Gastrocnemius medialis (tissue), 4 donors: ENCODE measurements around the gene KIRREL2.

Experiments used
- CTCF ChIP-seq, 5 experiments: fragments of 450-650 bp in 3 of 5; fragments of 200-600 bp in 2 of 5; sonication (generic) in 2 of 5; IDR thresholded peaks in 4 of 5; conservative IDR thresholded peaks in 1 of 5; 1 replicate in 4 of 5; 2 replicates in 1 of 5; pipeline ENCODE4 v1.5.1; 2016 to 2019; ENCODE audit warnings: antibody characterized with exemption in 5 of 5, mild to moderate bottlenecking in 3 of 5, moderate library complexity in 3 of 5
- POLR2A ChIP-seq, 2 donors: fragments of 450-650 bp; IDR thresholded peaks; one replicate each; pipeline ENCODE4 v1.6.1; 2017; ENCODE audit warnings: antibody characterized with exemption in 2 of 2, mild to moderate bottlenecking in 2 of 2, moderate library complexity in 2 of 2

DNA sequence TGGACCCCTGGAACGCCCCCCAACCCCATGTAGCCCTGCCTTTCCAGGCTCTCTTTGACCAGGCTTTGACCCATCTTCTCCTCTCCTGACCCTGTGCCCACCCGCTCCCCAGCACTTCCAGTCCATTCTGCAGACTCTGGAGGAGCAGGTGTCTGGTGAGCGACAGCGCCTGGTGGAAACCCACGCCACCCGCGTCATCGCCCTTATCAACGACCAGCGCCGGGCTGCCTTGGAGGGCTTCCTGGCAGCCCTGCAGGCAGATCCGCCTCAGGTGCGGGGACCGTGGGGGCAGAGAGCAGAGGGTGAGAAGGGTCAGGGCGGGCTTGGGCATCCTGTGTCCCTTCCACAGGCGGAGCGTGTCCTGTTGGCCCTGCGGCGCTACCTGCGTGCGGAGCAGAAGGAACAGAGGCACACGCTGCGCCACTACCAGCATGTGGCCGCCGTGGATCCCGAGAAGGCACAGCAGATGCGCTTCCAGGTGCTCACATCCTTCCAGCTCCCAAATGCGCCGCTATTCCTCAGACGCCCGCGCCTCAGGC lies 17.8 kb downstream of the KIRREL2 start:
- TF ChIP-seq CTCF (IDR thresholded peaks at IDR 0.05 in 4 of 5, conservative IDR thresholded peaks at IDR 0.05 in 1 of 5): no peak
- TF ChIP-seq POLR2A (IDR thresholded peaks at IDR 0.05): no peak
